Retinal pigment epithelial cell (primary cell): ENCODE data around the gene ZC3H18.

Experiments
- DNase-seq: peaks from one replicate; pipeline ENCODE4 v3.0.0-alpha.2; 2010; ENCODE audit warnings: low read depth
- H3K4me3 ChIP-seq: 2 replicates; pipeline ENCODE4 v1.5.1; 2011; ENCODE audit warnings: mild to moderate bottlenecking, low read length, control low read depth, moderate library complexity
- TF ChIP-seq, protein P1 (sequence below): conservative IDR thresholded peaks from 2 replicates; pipeline ENCODE4 v1.5.1; 2011; ENCODE audit warnings: low read depth, low read length, control low read depth, inconsistent platforms

Gene ZC3H18

DNA sequence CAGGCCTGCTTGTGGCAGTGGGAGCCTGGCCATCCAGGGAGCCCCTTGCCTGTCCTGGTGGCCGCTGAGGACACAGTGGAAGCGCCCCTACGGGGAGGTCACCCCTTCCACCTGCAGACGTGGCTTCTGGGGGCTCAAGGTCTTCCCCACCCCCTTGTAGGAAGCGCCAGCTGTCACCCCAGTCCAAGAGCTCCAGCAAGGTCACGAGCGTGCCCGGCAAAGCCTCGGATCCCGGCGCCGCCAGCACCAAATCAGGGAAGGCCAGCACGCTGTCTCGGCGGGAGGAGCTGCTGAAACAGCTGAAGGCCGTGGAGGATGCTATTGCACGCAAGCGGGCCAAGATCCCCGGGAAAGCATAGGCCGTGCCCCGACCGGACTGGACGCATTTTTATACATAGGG lies 60.7 kb downstream of the ZC3H18 start:
- DNase-seq = no peak
- TF ChIP-seq, protein P1, sequence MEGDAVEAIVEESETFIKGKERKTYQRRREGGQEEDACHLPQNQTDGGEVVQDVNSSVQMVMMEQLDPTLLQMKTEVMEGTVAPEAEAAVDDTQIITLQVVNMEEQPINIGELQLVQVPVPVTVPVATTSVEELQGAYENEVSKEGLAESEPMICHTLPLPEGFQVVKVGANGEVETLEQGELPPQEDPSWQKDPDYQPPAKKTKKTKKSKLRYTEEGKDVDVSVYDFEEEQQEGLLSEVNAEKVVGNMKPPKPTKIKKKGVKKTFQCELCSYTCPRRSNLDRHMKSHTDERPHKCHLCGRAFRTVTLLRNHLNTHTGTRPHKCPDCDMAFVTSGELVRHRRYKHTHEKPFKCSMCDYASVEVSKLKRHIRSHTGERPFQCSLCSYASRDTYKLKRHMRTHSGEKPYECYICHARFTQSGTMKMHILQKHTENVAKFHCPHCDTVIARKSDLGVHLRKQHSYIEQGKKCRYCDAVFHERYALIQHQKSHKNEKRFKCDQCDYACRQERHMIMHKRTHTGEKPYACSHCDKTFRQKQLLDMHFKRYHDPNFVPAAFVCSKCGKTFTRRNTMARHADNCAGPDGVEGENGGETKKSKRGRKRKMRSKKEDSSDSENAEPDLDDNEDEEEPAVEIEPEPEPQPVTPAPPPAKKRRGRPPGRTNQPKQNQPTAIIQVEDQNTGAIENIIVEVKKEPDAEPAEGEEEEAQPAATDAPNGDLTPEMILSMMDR = no peak

DNA sequence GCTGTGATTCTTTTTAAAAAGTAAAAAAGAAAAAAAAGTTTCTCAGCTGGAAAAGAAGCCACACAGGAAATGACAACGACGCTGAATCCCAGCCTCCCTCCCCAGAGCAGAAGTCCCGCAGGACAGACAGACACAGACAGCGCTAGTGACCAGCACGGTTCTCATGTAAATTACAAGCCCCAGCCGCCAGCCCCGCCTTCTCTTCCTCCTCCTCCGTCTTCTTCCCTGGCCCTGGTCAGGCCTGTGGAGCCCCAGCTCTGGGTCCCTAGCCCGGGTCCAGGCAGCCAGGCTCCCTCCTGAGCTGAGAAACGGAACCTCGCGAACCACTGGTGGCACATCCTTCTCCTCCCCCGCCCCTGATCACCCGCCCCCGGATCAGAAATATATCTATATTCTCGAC lies 61.2 kb downstream of the ZC3H18 start:
- H3K4me3 ChIP-seq = no peak overlapping the region
- DNase-seq = no peak
- TF ChIP-seq, protein P1 = no peak

More for the DNA sequence above, 60.7 kb downstream of the ZC3H18 start:
- H3K4me3 ChIP-seq = no peak overlapping the region

DNA sequence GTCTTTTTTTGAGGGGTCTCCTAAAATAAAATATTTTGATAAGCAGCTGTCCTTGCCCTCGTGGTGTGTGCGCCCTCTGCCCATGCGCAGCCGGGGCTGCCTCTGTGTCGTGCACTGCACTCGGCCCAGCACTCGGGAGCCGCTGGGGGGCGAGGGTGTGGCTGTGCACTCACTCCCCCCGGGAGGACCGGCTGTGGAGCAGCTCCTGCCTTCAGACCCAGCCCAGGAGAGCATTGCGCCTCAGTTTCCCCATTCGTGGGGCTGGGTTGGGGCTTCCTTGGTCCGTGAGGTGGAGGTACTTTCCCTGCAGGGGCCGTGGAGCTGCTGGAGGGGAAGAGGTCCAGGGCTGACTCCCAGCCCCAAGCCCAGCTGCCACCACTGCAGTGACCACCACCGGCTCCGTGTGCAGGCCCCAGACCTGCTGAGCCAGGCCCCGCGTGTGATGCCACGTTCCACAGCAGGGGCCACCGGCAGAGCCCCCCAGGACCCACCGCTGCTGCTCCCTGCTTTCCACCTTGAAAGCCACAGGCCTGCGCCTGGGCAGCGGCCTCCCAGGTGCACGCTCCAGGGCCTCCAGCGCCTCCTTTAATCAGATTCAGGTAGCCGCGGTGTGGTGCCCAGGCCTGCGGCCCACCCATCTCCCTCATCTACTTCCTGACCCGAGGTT lies 61.9 kb downstream of the ZC3H18 start:
- H3K4me3 ChIP-seq = no peak overlapping the region
- TF ChIP-seq, protein P1 = no peak
- no peak for DNase-seq

DNA sequence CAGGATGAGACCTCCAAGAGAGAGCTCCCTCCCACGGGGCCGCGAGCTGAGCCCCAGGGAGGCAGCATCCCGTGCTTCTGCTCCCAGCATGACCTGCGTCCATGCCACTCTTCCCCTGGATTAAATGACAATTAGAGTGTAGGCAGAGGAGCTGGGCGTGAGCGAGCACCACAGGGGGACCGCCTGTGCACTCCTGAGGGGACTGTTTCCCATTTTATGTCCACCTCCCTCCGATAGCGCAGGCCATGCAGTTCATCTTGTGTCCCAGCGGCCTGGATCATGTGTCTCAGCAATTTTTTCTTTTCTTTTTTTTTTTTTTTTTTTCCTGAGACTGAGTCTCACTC lies 62.4 kb downstream of the ZC3H18 start:
- no peak for DNase-seq
- TF ChIP-seq, protein P1 = no peak
- H3K4me3 ChIP-seq = no peak overlapping the region

DNA sequence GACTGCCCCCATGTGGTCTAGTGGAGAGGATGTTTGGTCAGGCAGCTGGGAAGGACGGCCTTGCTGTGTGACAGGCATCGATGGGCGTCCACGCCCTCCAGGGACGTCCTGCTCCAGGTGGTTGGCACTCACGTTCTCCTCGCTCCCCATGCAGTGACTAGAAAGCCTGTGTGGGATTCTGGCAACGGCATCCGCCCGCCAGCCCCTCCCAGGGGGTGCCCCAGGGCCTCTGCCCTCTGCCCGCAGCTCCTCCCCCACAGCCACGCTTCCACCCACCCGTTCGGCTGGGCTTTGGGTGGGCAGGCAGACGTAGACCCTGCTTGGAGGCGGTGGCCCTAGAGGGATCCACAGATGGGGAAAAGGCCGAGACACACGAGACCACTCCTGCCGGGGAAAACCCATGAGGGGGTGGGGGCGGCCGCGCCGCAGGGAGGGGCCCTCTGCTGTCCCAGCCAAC lies 63.5 kb downstream of the ZC3H18 start:
- no peak for DNase-seq
- no peak overlapping the region for H3K4me3 ChIP-seq
- TF ChIP-seq, protein P1 = peak; percentile 46

DNA sequence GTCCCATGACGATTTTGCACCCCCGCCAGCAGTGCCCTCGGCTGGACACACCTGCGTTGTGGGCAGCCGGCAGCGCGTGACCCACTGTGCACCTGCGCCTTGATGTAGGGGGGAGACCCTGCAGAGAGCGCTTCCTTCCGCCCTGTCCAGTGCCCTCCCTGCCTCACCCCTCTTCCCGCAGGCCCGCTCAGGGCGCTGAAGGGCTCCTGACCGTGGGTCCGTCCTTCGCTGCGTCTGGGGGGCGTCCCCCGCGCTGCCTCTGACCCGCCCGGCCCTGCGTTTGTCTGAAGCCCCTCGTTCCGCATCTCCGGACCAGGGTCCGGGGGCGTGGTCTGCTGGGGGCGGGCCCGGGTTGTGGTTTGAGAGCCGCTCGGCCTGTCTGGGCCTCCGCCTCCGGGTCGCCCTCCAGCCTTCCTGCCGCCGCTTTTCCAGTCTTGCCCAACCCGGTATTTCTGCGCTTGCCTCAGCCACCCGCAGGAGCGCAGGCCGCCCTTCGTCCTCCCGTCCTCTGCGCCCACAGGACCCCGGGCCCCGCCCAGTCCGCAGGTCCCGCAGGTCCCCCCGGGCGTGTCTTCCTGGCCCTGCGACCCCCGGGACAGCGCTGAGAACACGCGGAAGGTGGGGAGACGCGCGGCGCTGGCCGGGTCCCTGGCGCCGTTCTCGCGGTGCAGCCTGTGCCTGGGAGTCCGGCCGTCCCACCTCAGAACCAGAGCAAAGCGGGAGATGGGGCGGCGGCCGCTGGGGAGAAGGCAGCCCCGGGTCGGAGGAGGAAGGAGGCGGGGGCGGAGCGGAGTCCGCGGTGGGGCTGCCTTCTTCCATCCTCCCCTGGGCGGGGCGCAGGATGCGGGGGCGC lies 64.2 kb downstream of the ZC3H18 start:
- peak overlapping the region; percentile 35 for H3K4me3 ChIP-seq
- DNase-seq = no peak
- TF ChIP-seq, protein P1 = no peak
